Natural killer cell (primary cell): Measurements from ENCODE around the gene LRRTM2. TPM values are rescaled to one million over a fixed set of nuclear protein-coding genes. Genes with fewer than 3 reads are reported as not detected.

ENCODE experiments used
- ATAC-seq, 3 donors: fragments of 150-1000 bp in 2 of 3; fragments of 200-7000 bp in 1 of 3; cut with Tn5 transposase; 1 replicate in 1 of 3; 2 replicates in 2 of 3; pipeline ENCODE4 v1.10.0; 2021; ENCODE audit warnings: mild to moderate bottlenecking in 2 of 3, moderate library complexity in 2 of 3
- DNase-seq, 2 donors: peaks; one replicate each; pipeline versions ENCODE4 v3.0.0 to v3.0.0-alpha.2; 2013 to 2021; ENCODE audit warnings: mixed read lengths in 1 of 2
- H3K27ac ChIP-seq: one replicate; pipeline ENCODE4 v1.5.1; 2013; ENCODE audit warnings: mild to moderate bottlenecking, low read length
- H3K27me3 ChIP-seq: one replicate; pipeline ENCODE4 v1.6.1; 2013; ENCODE audit warnings: low read length; ENCODE audit not compliant: control insufficient read depth, insufficient read depth
- H3K36me3 ChIP-seq: one replicate; pipeline ENCODE4 v1.6.1; 2013; ENCODE audit warnings: low read length; ENCODE audit not compliant: control insufficient read depth, insufficient read depth
- H3K4me1 ChIP-seq: one replicate; pipeline ENCODE4 v1.6.1; 2013; ENCODE audit warnings: low read length; ENCODE audit not compliant: control insufficient read depth, insufficient read depth
- H3K4me3 ChIP-seq: one replicate; pipeline ENCODE4 v1.5.1; 2013; ENCODE audit warnings: low read length
- H3K9me3 ChIP-seq: one replicate; pipeline ENCODE4 v1.6.1; 2013; ENCODE audit warnings: low read length; ENCODE audit not compliant: control insufficient read depth, insufficient read depth
- H3K27ac Mint-ChIP-seq, 2 donors: one replicate each; pipeline ENCODE4 v1.8.0; 2022; ENCODE audit warnings: mild to moderate bottlenecking in 2 of 2, mixed read lengths in 2 of 2, moderate library complexity in 1 of 2
- H3K27me3 Mint-ChIP-seq, 2 donors: one replicate each; pipeline ENCODE4 v1.8.0; 2022; ENCODE audit warnings: low read depth in 2 of 2, mixed read lengths in 2 of 2
- H3K36me3 Mint-ChIP-seq: one replicate; pipeline ENCODE4 v1.8.0; 2022; ENCODE audit warnings: mixed read lengths
- H3K4me1 Mint-ChIP-seq, 2 donors: one replicate each; pipeline ENCODE4 v1.8.0; 2022; ENCODE audit warnings: mixed read lengths in 2 of 2
- H3K4me3 Mint-ChIP-seq: one replicate; pipeline ENCODE4 v1.8.0; 2022; ENCODE audit warnings: mild to moderate bottlenecking, moderate library complexity, mixed read lengths
- H3K9me3 Mint-ChIP-seq, 2 donors: one replicate each; pipeline ENCODE4 v1.8.0; 2022; ENCODE audit warnings: mixed read lengths in 2 of 2
- CTCF ChIP-seq: fragments of 200-600 bp; IDR thresholded peaks from one replicate; pipeline ENCODE4 v1.8.0; 2022; ENCODE audit warnings: antibody characterized with exemption
- WGBS: methylation state at CpG from one replicate; pipeline ENCODE4 v1.1.7; 2013; ENCODE audit warnings: missing lambda C conversion rate; ENCODE audit not compliant: insufficient coverage; 5-methylcytosine and 5-hydroxymethylcytosine counted together
- intact Hi-C: fragments of 100-400 bp; cut with micrococcal nuclease; formaldehyde crosslinking; loops from one replicate; pipeline ENCODE4 v1.14.2; 2022
- total RNA-seq, 4 donors: library from RNA; stranded (reverse); fragments of 120-200 nt in 1 of 4; gene quantifications; one replicate each; pipeline versions ENCODE4 v1.2.3 to v1.2.4, GENCODE V29; 2013 to 2022

LRRTM2 gene
- total RNA-seq, 3 donors from 2014 or later (not counting 1 experiment from before 2014, with no cell fraction given), result 0.07 to 0.43 (median 0.35) TPM

GRCh38 chr5:138889994-138890393 lies 14.9 kb upstream of the LRRTM2 start:
- peaks cover 0 to 1% of the 10 kb centered on the region in 2 donors for H3K4me1 Mint-ChIP-seq
- no peak for ATAC-seq
- H3K9me3 ChIP-seq, result no peaks in the 10 kb centered on the region
- peaks cover 4 to 7% of the 10 kb centered on the region in 2 donors for H3K9me3 Mint-ChIP-seq
- H3K36me3 ChIP-seq, result peaks cover 3% of the 10 kb centered on the region
- TF ChIP-seq CTCF, result no peak
- no peak for DNase-seq
- H3K27me3 ChIP-seq, result no peaks in the 10 kb centered on the region
- H3K27me3 Mint-ChIP-seq, result no peaks in the 10 kb centered on the region
- H3K27ac ChIP-seq, result no peak overlapping the region
- peaks cover 17% of the 10 kb centered on the region for H3K36me3 Mint-ChIP-seq
- H3K4me3 Mint-ChIP-seq, result no peak overlapping the region
- H3K4me1 ChIP-seq, result no peaks in the 10 kb centered on the region
- no peak overlapping the region for H3K27ac Mint-ChIP-seq
- H3K4me3 ChIP-seq, result no peak overlapping the region
- intact Hi-C loops, result no loop called here

- intact Hi-C loops, result no loop called here
- H3K4me1 Mint-ChIP-seq, result peaks cover 0 to 19% of the 10 kb centered on the region in 2 donors
- H3K27me3 Mint-ChIP-seq, result peaks cover 0 to 2% of the 10 kb centered on the region in 2 donors
- no peak for TF ChIP-seq CTCF
- no peak overlapping the region for H3K4me3 ChIP-seq
- no peaks in the 10 kb centered on the region for H3K4me1 ChIP-seq
- H3K36me3 ChIP-seq, result no peaks in the 10 kb centered on the region
- no peaks in the 10 kb centered on the region for H3K27me3 ChIP-seq
- H3K27ac ChIP-seq, result no peak overlapping the region
- H3K36me3 Mint-ChIP-seq, result peaks cover under 1% of the 10 kb centered on the region
- DNase-seq (no peak), ATAC-seq (no peak)
- H3K9me3 ChIP-seq, result no peaks in the 10 kb centered on the region
- no peak overlapping the region for H3K27ac Mint-ChIP-seq
- H3K4me3 Mint-ChIP-seq, result no peak overlapping the region
- H3K9me3 Mint-ChIP-seq, result peaks cover 0 to under 1% of the 10 kb centered on the region in 2 donors
These were observed 9.4 kb upstream of the LRRTM2 start for GRCh38 chr5:138884554-138884953.

GRCh38 chr5:138884094-138884493 lies 9.0 kb upstream of the LRRTM2 start:
- ATAC-seq (no peak), DNase-seq (no peak)
- WGBS, result 100% methylated on average over 1 of the region's 1 CpG
- Histone ChIP-seq H3K36me3 (no peaks in the 10 kb centered on the region), H3K4me3 (no peak overlapping the region), H3K9me3 (no peaks in the 10 kb centered on the region), H3K27me3 (no peaks in the 10 kb centered on the region), H3K27ac (no peak overlapping the region), H3K4me1 (no peaks in the 10 kb centered on the region)
- H3K9me3 Mint-ChIP-seq, result no peaks in the 10 kb centered on the region
- intact Hi-C loops, result no loop called here
- TF ChIP-seq CTCF, result no peak
- H3K4me3 Mint-ChIP-seq, result no peak overlapping the region
- no peaks in the 10 kb centered on the region for H3K36me3 Mint-ChIP-seq
- peaks cover 0 to 2% of the 10 kb centered on the region in 2 donors for H3K27me3 Mint-ChIP-seq
- H3K27ac Mint-ChIP-seq, result no peak overlapping the region
- H3K4me1 Mint-ChIP-seq, result peaks cover 0 to 19% of the 10 kb centered on the region in 2 donors

- no peak overlapping the region for H3K27ac Mint-ChIP-seq
- H3K9me3 Mint-ChIP-seq, result no peaks in the 10 kb centered on the region
- H3K27me3 Mint-ChIP-seq, result peaks cover 0 to 2% of the 10 kb centered on the region in 2 donors
- H3K36me3 Mint-ChIP-seq, result no peaks in the 10 kb centered on the region
- H3K4me1 Mint-ChIP-seq, result peaks cover 0 to 19% of the 10 kb centered on the region in 2 donors
- no peak for DNase-seq
- Histone ChIP-seq H3K36me3 (no peaks in the 10 kb centered on the region), H3K4me3 (no peak overlapping the region), H3K27ac (no peak overlapping the region), H3K27me3 (no peaks in the 10 kb centered on the region), H3K9me3 (no peaks in the 10 kb centered on the region), H3K4me1 (no peaks in the 10 kb centered on the region)
- no peak overlapping the region for H3K4me3 Mint-ChIP-seq
- ATAC-seq, result no peak
- intact Hi-C loops, result no loop called here
- TF ChIP-seq CTCF, result no peak
These were observed 8.1 kb upstream of the LRRTM2 start for GRCh38 chr5:138883211-138883610.
